DOHH2 (cell line): ENCODE data around the gene DNM1.

Experiments used
- H3F3A ChIP-seq: fragments of 200-600 bp; sonication (generic), shearing (Covaris generic); 2 replicates; pipeline ENCODE4 v1.6.0; 2016; ENCODE audit warnings: antibody characterized with exemption, mild to moderate bottlenecking; ENCODE audit not compliant: control insufficient read depth, insufficient read depth
- H3K27ac ChIP-seq: fragments of 200-600 bp; sonication (generic); 2 replicates; pipeline ENCODE4 v1.5.1; 2014; ENCODE audit warnings: low read depth, mild to moderate bottlenecking, low read length, moderate library complexity
- H3K27me3 ChIP-seq: fragments of 200-600 bp; sonication (generic); 2 replicates; pipeline ENCODE4 v1.6.1; 2014; ENCODE audit warnings: mild to moderate bottlenecking, low read length, mixed read lengths; ENCODE audit not compliant: control insufficient read depth
- H3K36me3 ChIP-seq: fragments of 200-600 bp; sonication (generic); 2 replicates; pipeline ENCODE4 v1.6.1; 2014; ENCODE audit warnings: mild to moderate bottlenecking, low read length, moderate library complexity, mixed read lengths; ENCODE audit not compliant: control insufficient read depth
- H3K4me1 ChIP-seq: fragments of 200-600 bp; sonication (generic); 2 replicates; pipeline ENCODE4 v1.6.1; 2014; ENCODE audit warnings: mild to moderate bottlenecking, low read length, mixed read lengths; ENCODE audit not compliant: control insufficient read depth
- H3K4me2 ChIP-seq: fragments of 200-600 bp; sonication (generic); 2 replicates; pipeline ENCODE4 v1.6.0; 2014; ENCODE audit warnings: mild to moderate bottlenecking, low read length, moderate library complexity
- H3K4me3 ChIP-seq: fragments of 200-600 bp; sonication (generic); 2 replicates; pipeline ENCODE4 v1.5.1; 2014; ENCODE audit warnings: mild to moderate bottlenecking, low read length, mixed read lengths
- H3K79me2 ChIP-seq: fragments of 200-600 bp; sonication (generic); 2 replicates; pipeline ENCODE4 v1.6.1; 2014; ENCODE audit warnings: mild to moderate bottlenecking, low read length, mixed read lengths; ENCODE audit not compliant: control insufficient read depth
- H3K9me2 ChIP-seq: fragments of 200-600 bp; sonication (generic); replicated peaks from 2 replicates; pipeline ENCODE4 v1.6.1; 2014; ENCODE audit warnings: mild to moderate bottlenecking, low read length, mixed read lengths; ENCODE audit not compliant: control insufficient read depth
- H3K9me3 ChIP-seq: fragments of 200-600 bp; sonication (generic); 2 replicates; pipeline ENCODE4 v1.6.1; 2014; ENCODE audit warnings: antibody characterized with exemption, low read length, mixed read lengths; ENCODE audit not compliant: control insufficient read depth, insufficient read depth
- H4K20me1 ChIP-seq: fragments of 200-600 bp; sonication (generic); 2 replicates; pipeline ENCODE4 v1.6.0; 2014; ENCODE audit warnings: low read depth, mild to moderate bottlenecking, antibody characterized with exemption, low read length, moderate library complexity; ENCODE audit not compliant: control insufficient read depth, insufficient read depth
- CTCF ChIP-seq: fragments of 200-600 bp; sonication (generic); IDR thresholded peaks from one replicate; pipeline ENCODE4 v1.5.1; 2014; ENCODE audit warnings: antibody characterized with exemption, mild to moderate bottlenecking, low read depth, low read length; ENCODE audit not compliant: poor library complexity, severe bottlenecking
- EZH2phosphoT487 ChIP-seq: fragments of 200-600 bp; sonication (generic); IDR thresholded peaks from 2 replicates; pipeline ENCODE4 v1.6.1; 2017; ENCODE audit warnings: borderline replicate concordance, mild to moderate bottlenecking, antibody characterized with exemption, low read length, moderate library complexity, mixed read lengths

The DNM1 gene

GRCh38 chr9:128169925-128170324, 33.3 kb upstream of the DNM1 start:
- Histone ChIP-seq H4K20me1 (no peaks in the 10 kb centered on the region), H3K4me2 (no peak overlapping the region), H3K36me3 (peaks cover 36% of the 10 kb centered on the region), H3K27me3 (no peaks in the 10 kb centered on the region), H3K4me3 (no peak overlapping the region), H3K9me2 (no peaks in the 10 kb centered on the region), H3K9me3 (no peaks in the 10 kb centered on the region), H3K79me2 (no peaks in the 10 kb centered on the region), H3K4me1 (peaks cover 5% of the 10 kb centered on the region), H3F3A (no peaks in the 10 kb centered on the region), H3K27ac (no peak overlapping the region)
- TF ChIP-seq CTCF (no peak), EZH2phosphoT487 (no peak)

DNA sequence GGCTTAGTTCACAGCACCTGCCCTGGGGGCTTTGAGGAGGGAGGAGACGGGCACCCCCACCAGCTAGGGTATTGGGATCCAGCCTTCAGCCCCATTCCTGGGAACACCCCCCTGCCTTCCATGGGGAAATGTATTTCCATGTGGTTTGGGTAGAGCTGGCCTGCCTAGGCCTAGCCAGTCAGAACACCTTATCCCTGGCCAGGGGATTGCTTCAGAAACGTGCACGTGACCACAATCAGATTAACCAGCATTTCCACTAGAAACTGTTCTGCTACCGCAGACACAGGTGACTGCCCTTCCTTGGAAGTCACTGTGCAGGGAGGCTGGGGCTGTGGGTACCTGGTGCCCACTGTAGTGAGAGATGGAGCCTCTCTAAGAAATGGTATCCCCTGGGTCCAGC, 29.1 kb upstream of the DNM1 start:
- Histone ChIP-seq H3K4me3 (no peak overlapping the region), H3K27me3 (no peaks in the 10 kb centered on the region), H3K9me2 (no peaks in the 10 kb centered on the region), H3K27ac (no peak overlapping the region), H3K36me3 (peaks cover 48% of the 10 kb centered on the region), H3K4me1 (peaks cover 5% of the 10 kb centered on the region), H3K4me2 (no peak overlapping the region), H3K9me3 (peaks cover 3% of the 10 kb centered on the region; the same call in 1 of the 2 replicates), H4K20me1 (no peaks in the 10 kb centered on the region), H3F3A (no peaks in the 10 kb centered on the region), H3K79me2 (no peaks in the 10 kb centered on the region)
- no peak for TF ChIP-seq CTCF
- TF ChIP-seq EZH2phosphoT487 = no peak

DNA sequence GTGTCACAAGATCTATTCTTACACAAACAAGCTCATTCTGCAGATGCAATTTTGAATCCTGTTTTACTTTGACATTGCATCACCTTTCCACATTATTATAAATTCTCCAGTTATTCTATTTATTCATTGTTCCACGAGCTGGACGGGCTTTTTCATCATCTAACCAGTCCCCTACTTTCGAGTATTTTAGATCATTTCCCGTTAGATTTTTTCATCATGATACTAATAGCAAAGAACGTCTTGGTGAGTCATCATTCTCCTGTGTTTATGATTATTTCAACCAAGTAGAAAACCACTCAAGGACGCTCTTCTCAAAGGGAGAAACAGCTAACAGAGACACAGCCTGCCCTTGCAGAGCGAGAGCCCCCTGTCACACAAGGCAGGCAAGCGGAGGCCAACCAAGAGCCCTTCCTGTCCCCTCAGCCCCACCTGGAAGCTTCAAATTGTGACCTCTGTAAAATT, 28.0 kb upstream of the DNM1 start:
- Histone ChIP-seq H3K36me3 (peaks cover 48% of the 10 kb centered on the region), H3K27me3 (no peaks in the 10 kb centered on the region), H3K9me2 (no peaks in the 10 kb centered on the region), H3K4me1 (peaks cover 5% of the 10 kb centered on the region), H3K9me3 (peaks cover 11% of the 10 kb centered on the region; the same call in 1 of the 2 replicates), H4K20me1 (no peaks in the 10 kb centered on the region), H3K79me2 (no peaks in the 10 kb centered on the region), H3K4me2 (no peak overlapping the region), H3K27ac (no peak overlapping the region), H3K4me3 (no peak overlapping the region), H3F3A (no peaks in the 10 kb centered on the region)
- TF ChIP-seq CTCF (no peak), EZH2phosphoT487 (no peak)

GRCh38 chr9:128175726-128176125, 27.5 kb upstream of the DNM1 start:
- TF ChIP-seq EZH2phosphoT487 (no peak), CTCF (no peak)
- Histone ChIP-seq H4K20me1 (no peaks in the 10 kb centered on the region), H3K9me3 (peaks cover 14% of the 10 kb centered on the region; the same call in 1 of the 2 replicates), H3K79me2 (no peaks in the 10 kb centered on the region), H3K27me3 (no peaks in the 10 kb centered on the region), H3K4me2 (no peak overlapping the region), H3K27ac (no peak overlapping the region), H3F3A (no peaks in the 10 kb centered on the region), H3K36me3 (peaks cover 54% of the 10 kb centered on the region), H3K4me1 (peaks cover 5% of the 10 kb centered on the region), H3K4me3 (no peak overlapping the region), H3K9me2 (no peaks in the 10 kb centered on the region)
